Activated CD4-positive, alpha-beta memory T cell treated with anti-CD3 and anti-CD28 coated beads, Interleukin-2, amount 10 ng/mL, durations not matched to agents 7 days and 5 days (primary cell): ENCODE results near the gene DMTF1. TPM values are rescaled to one million over a fixed set of nuclear protein-coding genes. Genes with fewer than 3 reads are reported as not detected.

Source experiments
- CTCF ChIA-PET: fragments of 350-600 bp; sonication (Branson Sonifier 250); formaldehyde crosslinking; loops from one replicate; lab custom pipeline; 2021; ENCODE audit warnings: antibody characterized with exemption, inconsistent platforms; lab: Charles Lee
- POLR2A ChIA-PET: fragments of 350-600 bp; sonication (Branson Sonifier 250); formaldehyde crosslinking; loops from one replicate; lab custom pipeline; 2021; ENCODE audit warnings: antibody characterized with exemption; lab: Charles Lee
- DNase-seq: peaks from one replicate; pipeline ENCODE4 v3.0.0-alpha.2; 2020
- H3K27ac Mint-ChIP-seq: one replicate; pipeline ENCODE4 v1.8.0; 2021; ENCODE audit warnings: mild to moderate bottlenecking, mixed read lengths
- H3K27me3 Mint-ChIP-seq: one replicate; pipeline ENCODE4 v1.8.0; 2021; ENCODE audit warnings: mixed read lengths
- H3K36me3 Mint-ChIP-seq: one replicate; pipeline ENCODE4 v1.8.0; 2021; ENCODE audit warnings: low read depth, mixed read lengths
- H3K4me1 Mint-ChIP-seq: one replicate; pipeline ENCODE4 v1.8.0; 2021; ENCODE audit warnings: mixed read lengths
- H3K4me3 Mint-ChIP-seq: one replicate; pipeline ENCODE4 v1.8.0; 2021; ENCODE audit warnings: mild to moderate bottlenecking, mixed read lengths
- H3K9me3 Mint-ChIP-seq: one replicate; pipeline ENCODE4 v1.8.0; 2021; ENCODE audit warnings: mixed read lengths
- total RNA-seq, 2 experiments: library from RNA; stranded (reverse); gene quantifications; one replicate each; pipeline ENCODE4 v1.2.3, GENCODE V29; 2021

DMTF1 gene
- total RNA-seq, 2 experiments from 2014 or later: 95.3 to 97.8 TPM

GRCh38 chr7:87127019-87127418, 25.2 kb upstream of the DMTF1 start:
- Mint-ChIP-seq H3K4me1 (no peaks in the 10 kb centered on the region), H3K36me3 (no peaks in the 10 kb centered on the region), H3K9me3 (no peaks in the 10 kb centered on the region), H3K4me3 (no peak overlapping the region), H3K27ac (no peak overlapping the region), H3K27me3 (peaks cover 1% of the 10 kb centered on the region)
- CTCF ChIA-PET: interaction anchor here (0.9 kb wide), 1 partner anchor 75 kb away, joined by 3 read pairs; no protein-coding TSS in a partner anchor
- POLR2A ChIA-PET: no interaction called here
- DNase-seq: no peak

- DNase-seq: no peak
- no peak overlapping the region for H3K4me3 Mint-ChIP-seq
- no peak overlapping the region for H3K27ac Mint-ChIP-seq
- no peaks in the 10 kb centered on the region for H3K4me1 Mint-ChIP-seq
- no peaks in the 10 kb centered on the region for H3K36me3 Mint-ChIP-seq
- H3K27me3 Mint-ChIP-seq: peaks cover 5% of the 10 kb centered on the region
- CTCF ChIA-PET: interaction anchor here (1.1 kb wide), 1 partner anchor 18 kb away, joined by 3 read pairs; no protein-coding TSS in a partner anchor
- H3K9me3 Mint-ChIP-seq: no peaks in the 10 kb centered on the region
- POLR2A ChIA-PET: no interaction called here
Measured at GRCh38 chr7:87128861-87129267, 23.4 kb upstream of the DMTF1 start.

GRCh38 chr7:87129332-87129731, 22.9 kb upstream of the DMTF1 start:
- Mint-ChIP-seq H3K36me3 (no peaks in the 10 kb centered on the region), H3K27me3 (peaks cover 5% of the 10 kb centered on the region), H3K27ac (no peak overlapping the region), H3K9me3 (no peaks in the 10 kb centered on the region), H3K4me1 (no peaks in the 10 kb centered on the region), H3K4me3 (no peak overlapping the region)
- no peak for DNase-seq
- ChIA-PET CTCF (interaction anchor here (1.1 kb wide), 1 partner anchor 18 kb away, joined by 3 read pairs; no protein-coding TSS in a partner anchor), POLR2A (no interaction called here)

- Mint-ChIP-seq H3K9me3 (no peaks in the 10 kb centered on the region), H3K4me3 (no peak overlapping the region), H3K4me1 (no peaks in the 10 kb centered on the region), H3K36me3 (no peaks in the 10 kb centered on the region), H3K27ac (no peak overlapping the region), H3K27me3 (peaks cover 5% of the 10 kb centered on the region)
- POLR2A ChIA-PET: no interaction called here
- DNase-seq: no peak
- CTCF ChIA-PET: interaction anchor here (0.6 to 1.1 kb wide), 2 partner anchors 17 to 213 kb away, joined by 3 read pairs; no protein-coding TSS in a partner anchor
Measured at GRCh38 chr7:87129848-87130247, 22.4 kb upstream of the DMTF1 start.

GRCh38 chr7:87131771-87132170, 20.5 kb upstream of the DMTF1 start:
- POLR2A ChIA-PET: no interaction called here
- Mint-ChIP-seq H3K9me3 (no peaks in the 10 kb centered on the region), H3K27ac (no peak overlapping the region), H3K4me1 (no peaks in the 10 kb centered on the region), H3K27me3 (peaks cover 8% of the 10 kb centered on the region), H3K4me3 (no peak overlapping the region), H3K36me3 (no peaks in the 10 kb centered on the region)
- CTCF ChIA-PET: no interaction called here
- no peak for DNase-seq

GRCh38 chr7:87137271-87137670, 15.0 kb upstream of the DMTF1 start:
- ChIA-PET POLR2A (no interaction called here), CTCF (no interaction called here)
- Mint-ChIP-seq H3K27me3 (peaks cover 21% of the 10 kb centered on the region), H3K4me1 (no peaks in the 10 kb centered on the region), H3K9me3 (no peaks in the 10 kb centered on the region), H3K36me3 (no peaks in the 10 kb centered on the region), H3K4me3 (no peak overlapping the region), H3K27ac (no peak overlapping the region)
- DNase-seq: no peak

- CTCF ChIA-PET: interaction anchor here (1.7 kb wide), 1 partner anchor 9 kb away, joined by 6 read pairs; no protein-coding TSS in a partner anchor
- POLR2A ChIA-PET: no interaction called here
- no peak for DNase-seq
- Mint-ChIP-seq H3K27ac (no peak overlapping the region), H3K27me3 (peaks cover 17% of the 10 kb centered on the region), H3K4me1 (peaks cover 8% of the 10 kb centered on the region), H3K4me3 (no peak overlapping the region), H3K9me3 (no peaks in the 10 kb centered on the region), H3K36me3 (no peaks in the 10 kb centered on the region)
Measured at GRCh38 chr7:87139514-87139913, 12.7 kb upstream of the DMTF1 start.

- ChIA-PET CTCF (interaction anchor here (1.7 kb wide), 1 partner anchor 8 kb away, joined by 6 read pairs; no protein-coding TSS in a partner anchor), POLR2A (no interaction called here)
- H3K4me1 Mint-ChIP-seq: peaks cover 12% of the 10 kb centered on the region
- no peak overlapping the region for H3K4me3 Mint-ChIP-seq
- H3K27me3 Mint-ChIP-seq: peaks cover 14% of the 10 kb centered on the region
- H3K27ac Mint-ChIP-seq: no peak overlapping the region
- no peak for DNase-seq
- H3K36me3 Mint-ChIP-seq: no peaks in the 10 kb centered on the region
- H3K9me3 Mint-ChIP-seq: no peaks in the 10 kb centered on the region
Measured at GRCh38 chr7:87140271-87140748, 11.9 kb upstream of the DMTF1 start.

GRCh38 chr7:87144173-87144657, 8.0 kb upstream of the DMTF1 start:
- CTCF ChIA-PET: interaction anchor here (1.3 kb wide), 1 partner anchor 8 kb away, joined by 4 read pairs; the partner anchor contains the start of gene DMTF1
- H3K4me3 Mint-ChIP-seq: no peak overlapping the region

GRCh38 chr7:87146740-87147386, 5.4 kb upstream of the DMTF1 start:
- Mint-ChIP-seq H3K36me3 (no peaks in the 10 kb centered on the region), H3K9me3 (no peaks in the 10 kb centered on the region), H3K27me3 (no peaks in the 10 kb centered on the region), H3K27ac (no peak overlapping the region), H3K4me1 (peaks cover 20% of the 10 kb centered on the region), H3K4me3 (no peak overlapping the region)
- ChIA-PET CTCF (interaction anchor here (1.0 to 4.2 kb wide), 4 partner anchors 17 to 236 kb away, joined by 3 to 63 read pairs (median 14); no protein-coding TSS in a partner anchor), POLR2A (no interaction called here)
- DNase-seq: no peak

More at GRCh38 chr7:87144173-87144657, 8.0 kb upstream of the DMTF1 start:
- POLR2A ChIA-PET: interaction anchor here (3.4 kb wide), 1 partner anchor 8 kb away, joined by 17 read pairs; the partner anchor contains the start of gene DMTF1
- Mint-ChIP-seq H3K27ac (no peak overlapping the region), H3K27me3 (peaks cover 6% of the 10 kb centered on the region), H3K36me3 (no peaks in the 10 kb centered on the region), H3K9me3 (no peaks in the 10 kb centered on the region), H3K4me1 (peaks cover 12% of the 10 kb centered on the region)
- DNase-seq: no peak

GRCh38 chr7:87147500-87147899, 4.8 kb upstream of the DMTF1 start:
- ChIA-PET POLR2A (no interaction called here), CTCF (interaction anchor here (1.0 to 4.2 kb wide), 12 partner anchors 8 to 237 kb away, joined by 3 to 63 read pairs (median 6); partner anchors contain the start of gene ELAPOR2)
- Mint-ChIP-seq H3K36me3 (no peaks in the 10 kb centered on the region), H3K4me3 (no peak overlapping the region), H3K27me3 (no peaks in the 10 kb centered on the region), H3K9me3 (no peaks in the 10 kb centered on the region), H3K27ac (no peak overlapping the region), H3K4me1 (peaks cover 22% of the 10 kb centered on the region)
- no peak for DNase-seq

- Mint-ChIP-seq H3K4me3 (no peak overlapping the region), H3K36me3 (peaks cover 6% of the 10 kb centered on the region), H3K27ac (no peak overlapping the region), H3K4me1 (peaks cover 22% of the 10 kb centered on the region), H3K9me3 (no peaks in the 10 kb centered on the region), H3K27me3 (no peaks in the 10 kb centered on the region)
- ChIA-PET CTCF (interaction anchor here (0.6 to 4.2 kb wide), 16 partner anchors 9 to 316 kb away, joined by 3 to 63 read pairs (median 6); partner anchors contain the start of gene ELAPOR2), POLR2A (interaction anchor here (1.0 to 14.2 kb wide), 3 partner anchors 68 to 204 kb away, joined by 3 to 337 read pairs (median 4); partner anchors contain the start of gene TMEM243)
- DNase-seq: no peak
Measured at GRCh38 chr7:87148332-87148955, 3.8 kb upstream of the DMTF1 start.
